ENCODE measurements around the gene ZCWPW1. TPM values are rescaled to one million over a fixed set of nuclear protein-coding genes. Genes with fewer than 3 reads are reported as not detected.

Gene ZCWPW1
- total and polyA plus RNA-seq, 2 of the 8 experiments (the other 6 are each of a cell fraction or from before 2014, with no cell fraction given), result 0.51 to 1.4 TPM

DNA sequence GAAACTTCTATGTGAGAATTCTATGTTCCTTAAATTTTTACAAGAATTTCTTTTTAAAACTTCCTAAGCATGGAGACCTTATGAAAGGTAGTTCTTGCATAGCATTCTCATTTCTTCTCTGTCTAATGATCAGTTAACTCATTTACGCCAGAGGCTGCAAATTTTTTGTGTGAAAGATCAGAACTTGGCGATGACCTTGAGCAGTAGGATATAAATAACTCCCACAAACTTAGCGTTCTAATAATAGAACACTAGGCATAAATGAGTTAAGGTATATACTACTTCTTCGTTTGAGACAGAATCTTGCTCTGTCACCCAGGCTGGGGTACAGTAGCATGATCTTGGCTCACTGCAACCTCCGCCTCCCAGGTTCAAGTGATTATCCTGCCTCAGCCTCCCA, 41.6 kb downstream of the ZCWPW1 start:
- no peak overlapping the region for H3K4me3 ChIP-seq (ENCODE audit: extremely low read depth in 1 of 4, insufficient read depth in 2 of 4, low read depth in 3 of 4, low read length in 4 of 4)
- DNase-seq (ENCODE audit: low read depth in 1 of 2, low spot score in 2 of 2) (no peak), FAIRE-seq (no peak)
- H3K79me1 ChIP-seq (ENCODE audit: low read depth, low read length), result no peaks in the 10 kb centered on the region
- H2BK5ac ChIP-seq (ENCODE audit: low read depth, low read length), result no peak overlapping the region
- no peak overlapping the region for H2AK5ac ChIP-seq (ENCODE audit: low read depth, low read length)
- H3K23ac ChIP-seq (ENCODE audit: insufficient read length), result no peak overlapping the region
- no peak overlapping the region for H3K4me2 ChIP-seq (ENCODE audit: insufficient read depth in 1 of 2, low read depth in 2 of 2, low read length in 2 of 2)
- H3K56ac ChIP-seq (replicated peaks; ENCODE audit: insufficient read length, low read depth, low read length), result no peak overlapping the region
- H3K79me2 ChIP-seq (ENCODE audit: control insufficient read depth in 1 of 2, insufficient read depth in 2 of 2, low read length in 2 of 2), result no peaks in the 10 kb centered on the region
- no peaks in the 10 kb centered on the region for H4K20me1 ChIP-seq (replicated peaks in 1 of 2; ENCODE audit: control insufficient read depth in 1 of 2, insufficient read depth in 2 of 2, low read length in 2 of 2)
- no peak overlapping the region for H2BK15ac ChIP-seq (ENCODE audit: low read length)
- H2BK20ac ChIP-seq (ENCODE audit: low read length), result no peak overlapping the region
- H3K36me3 ChIP-seq (ENCODE audit: control insufficient read depth in 2 of 4, insufficient read depth in 4 of 4, low read length in 3 of 4), result no peaks in the 10 kb centered on the region
- WGBS, 2 experiments (ENCODE audit: extremely low coverage in 1 of 2, insufficient coverage in 1 of 2, insufficient read length in 1 of 2, insufficient replicate concordance in 2 of 2, low coverage in 1 of 2, low lambda C conversion rate in 2 of 2, missing lambda C conversion rate in 1 of 2), result 93% methylated on average over 5 of the region's 5 CpGs; no CpG with 5 or more reads in 1 of the 2 experiments
- H3K27ac ChIP-seq (ENCODE audit: low read depth, low read length), result no peak overlapping the region
- ChIA-PET CTCF (ENCODE audit: partially characterized antibody) (interaction anchor here (0.7 to 4.1 kb wide), 2 partner anchors 21 to 69 kb away, joined by 3 to 25 read pairs; no protein-coding TSS in a partner anchor), POLR2A (ENCODE audit: partially characterized antibody) (no interaction called here)
- no peak overlapping the region for H2AFZ ChIP-seq (ENCODE audit: low read length)
- no peak overlapping the region for H2BK12ac ChIP-seq (ENCODE audit: low read depth, low read length)
- TF ChIP-seq YY1 (IDR thresholded peaks at IDR 0.05; ENCODE audit: low read depth, low read length) (no peak), POLR2AphosphoS5 (IDR thresholded peaks at IDR 0.05; ENCODE audit: low read depth, low read length) (no peak), BACH1 (IDR thresholded peaks at IDR 0.05; ENCODE audit: low read length) (no peak), CTBP2 (IDR thresholded peaks at IDR 0.05; ENCODE audit: borderline replicate concordance, insufficient read depth, insufficient read length, low read length) (no peak), HDAC2 (IDR thresholded peaks at IDR 0.05; ENCODE audit: borderline replicate concordance in 1 of 2, low read depth in 2 of 2, low read length in 2 of 2) (no peak), SIRT6 (IDR thresholded peaks at IDR 0.05; ENCODE audit: low read length) (no peak)
- H3K23me2 ChIP-seq (ENCODE audit: low read depth, low read length), result 0 out of 2 replicates have a peak, but pooled peaks cover 2% of the 10 kb centered on the region
- H3K9ac ChIP-seq (replicated peaks in 1 of 4; ENCODE audit: extremely low read depth in 1 of 4, low read depth in 3 of 4, low read length in 3 of 4), result no peak overlapping the region
- H3K9me3 ChIP-seq (ENCODE audit: insufficient read depth in 2 of 2, low read depth in 1 of 2, low read length in 1 of 2), result no peaks in the 10 kb centered on the region
- H4K91ac ChIP-seq (replicated peaks; ENCODE audit: insufficient read length, low read length), result no peak overlapping the region
- no peak overlapping the region for H4K5ac ChIP-seq (ENCODE audit: insufficient read length, low read depth, low read length)
- H4K8ac ChIP-seq (ENCODE audit: extremely low read depth, insufficient read depth, low read length), result no peak overlapping the region
- H3K27me3 ChIP-seq (replicated peaks in 1 of 4; ENCODE audit: control insufficient read depth in 3 of 4, extremely low read depth in 1 of 4, insufficient read depth in 3 of 4, low read length in 3 of 4), result no peaks in the 10 kb centered on the region; a peak in 1 of 7 replicates
- no peak overlapping the region for H3K14ac ChIP-seq (ENCODE audit: insufficient read length)
- no peak overlapping the region for H2BK120ac ChIP-seq (replicated peaks; ENCODE audit: low read depth, low read length)
- no peak overlapping the region for H3K4ac ChIP-seq (replicated peaks; ENCODE audit: insufficient read length, low read depth, low read length)
- H3K4me1 ChIP-seq (replicated peaks in 1 of 4; ENCODE audit: control insufficient read depth in 3 of 4, insufficient read depth in 4 of 4, low read length in 3 of 4), result peaks cover 0 to 2% (median 0%) of the 10 kb centered on the region in 4 experiments; a peak in 2 of 7 replicates
- H3K18ac ChIP-seq (ENCODE audit: extremely low read depth, low read length), result no peak overlapping the region
